Dermis blood vessel endothelial cell (primary cell): Measurements from ENCODE around the gene REG4. TPM values are rescaled to one million over a fixed set of nuclear protein-coding genes. Genes with fewer than 3 reads are reported as not detected.
"Not testable (repeated sequence)": the region's sequence is repeated elsewhere in the genome, so short reads cannot be mapped to it uniquely, and the experiment has no call there.

Experiments used
- DNase-seq: peaks from one replicate; pipeline ENCODE4 v3.0.0; 2010
- total RNA-seq: library from RNA; depleted of rRNA; stranded (reverse); fragments of >200 nt; gene quantifications from 2 replicates; pipeline ENCODE4 v1.2.3, GENCODE V29; 2014

The REG4 gene
- total RNA-seq, 1 donor from 2014 or later = not detected

GRCh38 chr1:119805746-119806145, 5.5 kb downstream of the REG4 start:
- DNase-seq = no peak

- DNase-seq = no peak
These were observed 6.0 kb downstream of the REG4 start for GRCh38 chr1:119805247-119805646.

GRCh38 chr1:119799599-119800177, 11.6 kb downstream of the REG4 start:
- no peak for DNase-seq

DNA sequence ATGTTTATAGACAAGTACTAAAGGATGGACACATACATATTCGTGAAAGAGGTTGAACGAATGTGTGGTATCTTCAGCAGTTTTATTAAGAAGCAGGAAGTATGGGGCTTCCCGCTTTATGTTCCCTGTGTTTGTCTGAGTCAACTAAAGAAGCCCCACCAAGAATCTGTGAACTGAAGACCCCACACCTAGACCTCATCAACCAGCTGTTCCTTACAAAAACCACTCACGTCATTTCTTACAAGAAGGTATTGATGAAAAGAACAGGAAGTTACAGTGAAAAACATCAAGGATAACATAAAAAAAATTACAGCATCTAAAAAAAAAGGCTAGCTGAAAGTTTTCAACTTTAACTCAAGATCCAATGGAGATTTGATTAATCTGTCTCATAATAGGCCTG, 12.3 kb downstream of the REG4 start:
- no peak for DNase-seq

- DNase-seq = no peak
These were observed 13.7 kb downstream of the REG4 start for GRCh38 chr1:119797606-119798005.

DNA sequence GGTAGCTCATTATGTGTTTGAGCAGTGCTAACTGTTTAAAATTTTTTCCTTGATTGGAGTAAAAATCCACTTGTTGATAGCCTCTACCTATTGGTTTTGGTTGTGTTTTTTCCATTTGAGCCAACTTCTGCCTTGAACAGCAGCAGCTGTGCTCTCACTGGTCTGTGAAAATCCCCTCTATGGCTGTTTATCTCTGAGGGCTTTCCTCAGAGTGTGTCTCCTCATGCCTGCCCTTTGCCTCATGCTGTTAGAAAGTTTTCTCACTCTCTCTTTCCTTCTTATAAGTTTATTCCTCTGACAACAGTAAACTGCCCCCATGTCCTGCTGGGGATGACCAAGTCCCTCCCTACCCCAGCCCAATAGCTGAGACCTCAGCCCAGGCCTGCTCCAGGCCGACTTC, 14.1 kb downstream of the REG4 start:
- DNase-seq = no peak

GRCh38 chr1:119795261-119796200, 15.7 kb downstream of the REG4 start:
- no peak for DNase-seq

DNA sequence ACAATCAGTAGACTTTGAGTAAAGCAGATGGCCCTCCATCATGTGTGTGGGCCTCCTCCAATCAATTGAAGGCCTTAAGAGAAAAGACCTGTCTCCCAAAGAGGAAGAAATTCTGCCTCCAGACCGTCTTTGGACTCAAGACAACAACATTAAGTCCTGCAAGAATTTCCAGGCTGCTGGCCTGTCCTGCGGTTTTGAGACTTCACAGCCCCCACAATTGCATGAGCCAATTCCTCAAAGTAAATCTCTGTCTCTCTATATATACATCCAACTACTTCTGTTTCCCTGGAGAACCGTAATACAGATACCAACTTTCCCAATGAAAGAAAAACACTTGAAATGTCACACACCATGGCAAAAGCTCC, 16.4 kb downstream of the REG4 start:
- DNase-seq = no peak

GRCh38 chr1:119794230-119794875, 16.9 kb downstream of the REG4 start:
- DNase-seq = no peak

- DNase-seq = no peak
These were observed 19.9 kb downstream of the REG4 start for GRCh38 chr1:119791377-119791776.

DNA sequence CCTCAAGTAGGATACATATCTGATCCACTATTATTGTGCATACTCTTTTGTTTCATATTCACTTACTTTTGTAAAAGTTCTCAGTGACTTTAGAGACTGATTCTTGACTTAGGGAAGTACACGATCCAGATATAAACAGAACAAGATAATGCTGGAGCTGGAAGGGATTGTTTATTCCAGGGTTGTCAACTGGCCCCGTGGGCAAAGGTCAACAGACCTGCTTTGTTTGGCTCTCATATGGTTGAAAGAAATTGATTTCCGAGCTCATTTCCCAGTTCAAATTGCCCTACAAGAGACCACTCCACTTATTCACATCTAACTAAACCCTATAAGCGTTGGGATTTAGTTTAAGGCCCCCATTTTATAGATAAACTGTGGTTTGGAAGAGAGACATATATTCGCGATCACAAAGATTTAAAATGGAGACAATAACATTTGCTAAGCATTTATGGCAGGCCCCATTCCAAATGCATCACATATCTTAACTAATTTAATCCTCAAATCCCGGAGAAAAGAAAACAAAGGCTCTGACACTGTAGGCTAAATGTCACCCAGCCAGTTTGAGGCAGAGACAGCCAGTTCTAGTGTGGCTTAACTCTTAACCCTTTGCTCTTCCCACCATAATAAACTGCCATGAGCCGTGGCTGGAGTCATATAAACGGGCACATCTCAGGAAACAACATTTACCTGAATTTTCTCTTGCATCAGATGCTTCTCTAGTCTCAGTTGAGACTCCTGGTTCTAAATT, 20.6 kb downstream of the REG4 start:
- no peak for DNase-seq

DNA sequence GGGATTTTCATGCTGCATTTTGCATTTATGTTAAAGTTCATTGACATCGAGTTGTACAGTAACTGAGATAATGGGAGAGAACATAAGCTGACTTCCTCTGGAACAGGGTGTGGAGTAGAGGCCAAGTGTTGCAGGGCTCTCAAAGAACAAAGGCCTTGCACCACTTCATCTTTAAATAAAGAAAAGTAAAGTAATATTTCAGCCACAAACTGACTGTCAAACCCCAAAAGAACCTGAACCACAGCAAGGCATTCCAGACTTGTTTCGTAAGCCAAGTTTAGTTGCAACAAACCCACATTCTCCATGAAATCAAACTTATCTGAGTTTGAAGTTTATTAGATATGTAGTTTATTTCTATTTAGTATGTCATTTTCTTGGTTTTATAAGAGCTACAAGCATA, 23.5 kb downstream of the REG4 start:
- no peak for DNase-seq

DNA sequence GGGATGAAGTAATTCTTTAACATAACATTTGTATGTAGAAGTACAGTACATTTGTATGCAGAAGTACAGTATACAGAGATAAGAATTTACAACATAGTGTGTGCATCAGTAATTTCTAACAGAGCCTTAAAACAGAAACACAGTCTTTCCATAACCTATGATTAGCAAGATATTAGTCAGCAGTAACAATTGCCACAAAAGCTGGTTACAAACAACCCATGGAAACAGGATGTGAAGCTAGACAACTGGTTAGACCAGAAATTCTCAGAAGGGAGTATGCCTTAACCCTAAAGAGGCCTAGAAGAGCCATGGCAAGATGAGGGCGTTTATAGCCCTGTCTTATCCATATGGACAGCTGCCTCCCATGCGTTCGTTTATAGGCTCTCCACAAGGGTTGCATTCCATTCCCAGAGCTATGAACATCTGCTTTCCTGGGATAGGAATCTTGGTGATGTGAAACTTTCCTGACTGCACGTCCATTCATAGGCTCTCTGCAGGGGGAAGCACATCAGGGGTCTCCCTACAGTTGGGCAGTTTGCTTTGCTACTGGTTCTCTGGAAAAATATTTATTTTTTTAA, 24.7 kb downstream of the REG4 start:
- not testable (repeated sequence) for DNase-seq

- DNase-seq = not testable (repeated sequence)
These were observed 25.2 kb downstream of the REG4 start for GRCh38 chr1:119786046-119786445.

- DNase-seq = no peak
These were observed 27.0 kb downstream of the REG4 start for GRCh38 chr1:119784191-119784781.

DNA sequence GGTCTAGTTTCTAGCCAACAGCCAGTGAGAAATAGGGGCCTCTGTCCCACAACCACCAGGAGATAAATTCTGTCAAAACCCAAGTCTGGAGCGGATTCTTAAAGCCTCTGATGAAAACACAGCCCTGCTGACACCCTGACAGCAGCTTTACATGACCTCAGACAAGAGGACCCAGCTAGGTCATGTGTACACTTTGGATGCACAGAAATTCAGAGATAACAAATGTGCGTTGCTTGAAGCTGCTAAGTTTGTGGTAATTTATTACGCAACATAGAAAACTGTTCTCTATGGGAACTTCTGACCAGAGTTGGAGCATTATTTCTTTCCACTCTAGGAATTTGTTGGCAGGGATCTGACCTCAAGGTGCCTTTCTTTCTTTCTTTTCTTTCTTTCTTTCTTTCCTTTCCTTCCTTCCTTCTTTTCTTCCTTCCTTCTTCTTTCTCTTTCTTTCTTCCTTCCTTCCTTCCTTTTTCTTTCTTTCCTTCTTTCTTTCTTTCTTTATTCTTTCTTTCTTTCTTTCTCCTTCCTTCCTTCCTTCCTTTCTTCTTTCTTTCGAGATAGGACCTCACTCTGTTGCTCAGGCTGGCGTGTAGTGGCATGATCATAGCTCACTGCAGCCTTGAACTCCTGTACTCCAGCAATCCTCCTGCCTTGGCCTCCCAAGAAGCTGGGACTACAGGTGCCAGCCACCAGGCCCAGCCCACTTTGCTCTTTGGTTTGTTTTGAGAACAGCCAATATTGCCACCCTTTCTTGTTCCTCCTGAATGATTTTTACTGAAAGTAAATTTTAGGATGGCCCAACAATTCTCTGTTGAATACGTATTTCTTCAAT, 27.7 kb downstream of the REG4 start:
- DNase-seq = no peak

DNA sequence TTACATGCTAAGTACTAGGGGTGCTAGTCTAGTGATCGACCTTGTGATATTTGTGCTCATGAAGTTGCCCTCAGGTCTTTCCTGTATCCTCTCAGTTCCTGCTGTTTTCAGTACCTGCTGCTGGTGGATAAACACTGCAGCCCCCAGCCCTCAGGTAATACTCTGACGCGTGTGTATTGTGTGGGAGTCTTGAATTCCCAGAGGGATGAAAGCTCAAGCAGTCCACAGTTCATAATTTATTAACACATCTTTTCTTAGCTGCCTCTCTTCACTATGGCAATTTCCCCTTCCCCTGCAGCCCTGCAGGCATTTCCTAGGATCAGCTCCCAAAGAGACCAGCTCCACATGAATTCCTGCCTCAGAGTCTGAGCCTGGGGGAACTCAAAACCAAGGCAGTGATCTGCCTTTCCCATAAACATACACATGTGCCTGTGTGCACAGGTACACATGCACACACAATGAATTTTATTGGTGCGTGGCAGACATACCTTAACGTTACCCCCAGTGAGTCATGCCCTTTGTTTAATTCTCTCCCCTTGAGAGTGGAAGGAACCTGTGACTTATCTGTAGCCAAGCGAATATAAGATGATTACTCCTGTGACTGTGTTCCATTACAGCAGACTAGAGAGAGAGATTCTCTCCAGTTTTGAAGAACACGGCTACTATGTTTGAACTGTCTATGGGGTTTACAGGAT, 28.5 kb downstream of the REG4 start:
- DNase-seq = no peak

- DNase-seq = no peak
These were observed 29.6 kb downstream of the REG4 start for GRCh38 chr1:119781434-119782210.

DNA sequence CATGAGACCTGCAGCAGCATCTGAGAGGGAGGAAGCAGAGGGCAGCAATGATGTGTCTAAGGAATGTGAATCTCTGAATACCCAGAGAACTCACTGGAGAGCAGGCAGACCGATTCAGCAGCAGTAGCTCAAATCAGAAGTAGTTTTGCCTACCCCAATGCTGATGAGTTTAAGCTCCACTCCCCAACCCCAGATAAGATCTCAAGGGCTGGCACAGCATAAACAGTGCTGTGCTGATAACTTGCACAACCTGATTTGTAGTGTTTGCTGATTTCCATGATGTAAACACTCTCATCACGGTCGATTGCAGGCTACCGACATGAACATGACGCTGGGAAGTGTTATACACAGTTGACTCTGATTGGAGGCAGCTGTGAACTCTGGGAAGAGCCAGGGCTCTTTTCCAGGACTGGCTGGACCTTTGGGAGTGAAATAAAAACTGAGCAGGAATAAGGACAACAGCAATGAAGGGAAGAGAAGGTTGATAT, 31.3 kb downstream of the REG4 start:
- DNase-seq = no peak
